B cell (primary cell): Measurements from ENCODE around the gene COL16A1. TPM values are rescaled to one million over a fixed set of nuclear protein-coding genes. Genes with fewer than 3 reads are reported as not detected.

ENCODE experiments used
- ATAC-seq: fragments of 200-7000 bp; cut with Tn5 transposase; one replicate; pipeline ENCODE4 v1.10.0; 2021; ENCODE audit warnings: low read depth, mild to moderate bottlenecking, moderate number of reproducible peaks, moderate library complexity
- CTCF ChIA-PET: fragments of 350-600 bp; sonication (Branson Sonifier 250); formaldehyde crosslinking; loops from one replicate; lab custom pipeline; 2021; ENCODE audit warnings: antibody characterized with exemption, inconsistent platforms; lab: Charles Lee
- POLR2A ChIA-PET: fragments of 350-600 bp; sonication (Branson Sonifier 250); formaldehyde crosslinking; loops from one replicate; lab custom pipeline; 2021; ENCODE audit warnings: antibody characterized with exemption; lab: Charles Lee
- DNase-seq: peaks from one replicate; pipeline ENCODE4 v3.0.0; 2013
- H2AFZ ChIP-seq: 2 replicates; pipeline ENCODE4 v1.6.1; 2012; ENCODE audit warnings: mild to moderate bottlenecking, low read depth, low read length; ENCODE audit not compliant: insufficient read depth, poor library complexity, severe bottlenecking
- H3K27ac ChIP-seq, 2 donors: 1 replicate in 1 of 2; 2 replicates in 1 of 2; pipeline ENCODE4 v1.5.1; 2012 to 2013; ENCODE audit warnings: low read length in 2 of 2, mild to moderate bottlenecking in 2 of 2, moderate library complexity in 1 of 2
- H3K27me3 ChIP-seq, 4 experiments: fragments of 200-600 bp in 1 of 4; sonication (generic) in 1 of 4; replicated peaks in 1 of 4; 1 replicate in 2 of 4; 2 replicates in 2 of 4; pipeline versions ENCODE4 v1.6.1 to v1.7.0; 2013 to 2016; ENCODE audit warnings: low read length in 3 of 4, mild to moderate bottlenecking in 2 of 4, mixed read lengths in 1 of 4, moderate library complexity in 1 of 4; ENCODE audit not compliant: insufficient read depth in 4 of 4, control insufficient read depth in 3 of 4; ENCODE audit errors: control extremely low read depth in 1 of 4
- H3K36me3 ChIP-seq, 2 experiments: replicated peaks in 1 of 2; 1 replicate in 1 of 2; 2 replicates in 1 of 2; pipeline versions ENCODE4 v1.6.1 to v1.7.1; 2013; ENCODE audit warnings: low read length in 1 of 2; ENCODE audit not compliant: insufficient read depth in 2 of 2, control insufficient read depth in 1 of 2; ENCODE audit errors: control extremely low read depth in 1 of 2, extremely low read depth in 1 of 2
- H3K4me1 ChIP-seq, 2 donors: fragments of 200-600 bp in 1 of 2; sonication (generic) in 1 of 2; 1 replicate in 1 of 2; 2 replicates in 1 of 2; pipeline versions ENCODE4 v1.5.1 to v1.6.1; 2013 to 2017; ENCODE audit warnings: low read length in 2 of 2; ENCODE audit not compliant: control insufficient read depth in 2 of 2, insufficient read depth in 2 of 2
- H3K4me2 ChIP-seq: replicated peaks from 2 replicates; pipeline ENCODE3; 2012; ENCODE audit warnings: mild to moderate bottlenecking, low read depth, low read length; ENCODE audit not compliant: poor library complexity, severe bottlenecking
- H3K4me3 ChIP-seq, 5 experiments: fragments of 200-600 bp in 1 of 5; sonication (generic) in 1 of 5; 1 replicate in 3 of 5; 2 replicates in 2 of 5; pipeline versions ENCODE4 v1.5.1 to v1.7.0; 2011 to 2016; ENCODE audit warnings: low read length in 4 of 5, mild to moderate bottlenecking in 4 of 5, low read depth in 2 of 5, control low read depth in 1 of 5, moderate library complexity in 1 of 5; ENCODE audit not compliant: insufficient read depth in 1 of 5; ENCODE audit errors: control extremely low read depth in 1 of 5, extremely low read depth in 1 of 5
- H3K79me2 ChIP-seq: fragments of 200-600 bp; sonication (generic); one replicate; pipeline ENCODE4 v1.6.0; 2016; ENCODE audit warnings: low read length; ENCODE audit not compliant: control insufficient read depth, insufficient read depth
- H3K9ac ChIP-seq: fragments of 200-600 bp; sonication (generic); 2 replicates; pipeline ENCODE4 v1.6.1; 2017; ENCODE audit warnings: mild to moderate bottlenecking, low read length, moderate library complexity
- H3K9me3 ChIP-seq, 3 donors: one replicate each; pipeline versions ENCODE4 v1.6.1 to v1.7.1; 2013; ENCODE audit warnings: low read length in 2 of 3; ENCODE audit not compliant: control insufficient read depth in 2 of 3, insufficient read depth in 1 of 3; ENCODE audit errors: control extremely low read depth in 1 of 3
- H4K20me1 ChIP-seq: 2 replicates; pipeline ENCODE4 v1.6.0; 2012; ENCODE audit warnings: mild to moderate bottlenecking, low read length; ENCODE audit not compliant: insufficient read depth, control insufficient read depth, poor library complexity, severe bottlenecking
- H3K27ac Mint-ChIP-seq: one replicate; pipeline ENCODE4 v1.8.0; 2021; ENCODE audit warnings: mixed read lengths
- H3K27me3 Mint-ChIP-seq: one replicate; pipeline ENCODE4 v1.8.0; 2021; ENCODE audit warnings: mixed read lengths
- H3K4me1 Mint-ChIP-seq: one replicate; pipeline ENCODE4 v1.8.0; 2021; ENCODE audit warnings: mixed read lengths
- H3K4me3 Mint-ChIP-seq: one replicate; pipeline ENCODE4 v1.8.0; 2021; ENCODE audit warnings: mixed read lengths
- H3K9me3 Mint-ChIP-seq: one replicate; pipeline ENCODE4 v1.8.0; 2022; ENCODE audit warnings: mixed read lengths; ENCODE audit not compliant: insufficient read depth
- CTCF ChIP-seq: fragments of 200-600 bp; IDR thresholded peaks from one replicate; pipeline ENCODE4 v1.8.0; 2022; ENCODE audit warnings: antibody characterized with exemption, mild to moderate bottlenecking
- EZH2 ChIP-seq: IDR thresholded peaks from 2 replicates; pipeline ENCODE4 v1.6.1; 2012; ENCODE audit warnings: borderline replicate concordance, low read depth, mild to moderate bottlenecking, moderate library complexity, low read length; ENCODE audit not compliant: insufficient read depth, poor library complexity, severe bottlenecking
- WGBS: methylation state at CpG from one replicate; pipeline ENCODE4 v1.1.5; 2013; ENCODE audit warnings: missing lambda C conversion rate; ENCODE audit not compliant: insufficient coverage; 5-methylcytosine and 5-hydroxymethylcytosine counted together
- intact Hi-C: fragments of 100-400 bp; cut with micrococcal nuclease; formaldehyde crosslinking; loops from one replicate; pipeline ENCODE4 v1.10.0; 2022
- polyA plus RNA-seq: library from polyadenylated mRNA; depleted of rRNA; stranded (reverse); fragments of >200 nt; gene quantifications from 2 replicates; pipeline ENCODE4 v1.2.3, GENCODE V29; 2012
- total RNA-seq, 2 donors: library from RNA; stranded (reverse); fragments of 120-200 nt in 1 of 2; gene quantifications; 1 replicate in 1 of 2; 2 replicates in 1 of 2; pipeline versions ENCODE4 v1.2.3 to v1.2.4, GENCODE V29; 2013 to 2022

The COL16A1 gene
- total and polyA plus RNA-seq, 2 donors (not counting 1 experiment from before 2014, with no cell fraction given), result 0.07 TPM; not detected in 1

GRCh38 chr1:31727195-31727594 is 23.4 kb upstream of the COL16A1 start:
- Mint-ChIP-seq H3K9me3 (no peaks in the 10 kb centered on the region), H3K4me3 (no peak overlapping the region), H3K27ac (no peak overlapping the region), H3K27me3 (peaks cover 11% of the 10 kb centered on the region), H3K4me1 (no peaks in the 10 kb centered on the region)
- Histone ChIP-seq H4K20me1 (no peaks in the 10 kb centered on the region), H3K4me1 (no peaks in the 10 kb centered on the region), H3K27me3 (peaks cover 0 to 13% (median 0%) of the 10 kb centered on the region in 4 experiments), H3K27ac (no peak overlapping the region), H3K9me3 (peaks cover 0 to 4% (median 0%) of the 10 kb centered on the region in 3 donors), H3K79me2 (no peaks in the 10 kb centered on the region), H3K9ac (no peak overlapping the region), H3K36me3 (no peaks in the 10 kb centered on the region), H2AFZ (no peak overlapping the region), H3K4me3 (no peak overlapping the region), H3K4me2 (no peak overlapping the region)
- ATAC-seq (no peak), DNase-seq (no peak)
- ChIA-PET POLR2A (no interaction called here), CTCF (no interaction called here)
- intact Hi-C loops, result no loop called here
- 95% methylated on average over 14 of the region's 14 CpGs for WGBS
- TF ChIP-seq EZH2 (no peak), CTCF (no peak)

- H3K4me3 Mint-ChIP-seq, result no peak overlapping the region
- Histone ChIP-seq H3K9ac (no peak overlapping the region), H2AFZ (no peak overlapping the region), H3K4me2 (no peak overlapping the region), H3K36me3 (no peaks in the 10 kb centered on the region), H3K27ac (no peak overlapping the region), H3K4me1 (no peaks in the 10 kb centered on the region), H3K79me2 (no peaks in the 10 kb centered on the region), H4K20me1 (no peaks in the 10 kb centered on the region), H3K27me3 (peaks cover 0 to 13% (median 0%) of the 10 kb centered on the region in 4 experiments), H3K9me3 (peaks cover 0 to 4% (median 0%) of the 10 kb centered on the region in 3 donors), H3K4me3 (no peak overlapping the region)
- ATAC-seq, result no peak
- H3K27me3 Mint-ChIP-seq, result peaks cover 16% of the 10 kb centered on the region
- no peak for TF ChIP-seq CTCF
- no peak for TF ChIP-seq EZH2
- intact Hi-C loops, result no loop called here
- CTCF ChIA-PET, result no interaction called here
- no peak overlapping the region for H3K27ac Mint-ChIP-seq
- H3K9me3 Mint-ChIP-seq, result no peaks in the 10 kb centered on the region
- no peak for DNase-seq
- no peaks in the 10 kb centered on the region for H3K4me1 Mint-ChIP-seq
- WGBS, result 81% methylated on average over 4 of the region's 4 CpGs
- POLR2A ChIA-PET, result no interaction called here
Observed at GRCh38 chr1:31726715-31727114, 22.9 kb upstream of the COL16A1 start.
